Lung (tissue), 16 donors: ENCODE results near the gene ANKMY2. TPM values are rescaled to one million over a fixed set of nuclear protein-coding genes. Genes with fewer than 3 reads are reported as not detected.

Source experiments
- ATAC-seq: fragments of 200-7000 bp; cut with Tn5 transposase; one replicate; pipeline ENCODE4 v1.9.1; 2020; ENCODE audit warnings: moderate number of reproducible peaks; ENCODE audit not compliant: insufficient read depth, low FRiP score
- DNase-seq, 3 donors: peaks; one replicate each; pipeline ENCODE4 v3.0.0-alpha.2; 2013 to 2017
- H3K27ac ChIP-seq, 2 donors: one replicate each; pipeline ENCODE4 v1.5.1; 2013; ENCODE audit warnings: mild to moderate bottlenecking in 2 of 2, moderate library complexity in 2 of 2, control low read depth in 1 of 2, inconsistent platforms in 1 of 2, low read depth in 1 of 2, low read length in 1 of 2
- H3K27me3 ChIP-seq, 3 donors: one replicate each; pipeline ENCODE4 v1.5.1; 2013; ENCODE audit warnings: low read length in 2 of 3; ENCODE audit not compliant: control insufficient read depth in 3 of 3, insufficient read depth in 3 of 3
- H3K36me3 ChIP-seq, 4 donors: one replicate each; pipeline ENCODE4 v1.5.1; 2013; ENCODE audit warnings: low read length in 4 of 4, mild to moderate bottlenecking in 1 of 4, moderate library complexity in 1 of 4; ENCODE audit not compliant: control insufficient read depth in 4 of 4, insufficient read depth in 4 of 4
- H3K4me1 ChIP-seq, 5 donors: one replicate each; pipeline ENCODE4 v1.5.1; 2013; ENCODE audit warnings: low read length in 5 of 5, mild to moderate bottlenecking in 2 of 5, moderate library complexity in 1 of 5; ENCODE audit not compliant: control insufficient read depth in 5 of 5, insufficient read depth in 5 of 5
- H3K4me3 ChIP-seq: one replicate; pipeline ENCODE4 v1.5.1; 2013; ENCODE audit warnings: mild to moderate bottlenecking, control low read depth, moderate library complexity
- H3K9ac ChIP-seq, 2 donors: one replicate each; pipeline ENCODE4 v1.5.1; 2013; ENCODE audit warnings: low read length in 2 of 2, control low read depth in 1 of 2; ENCODE audit not compliant: insufficient read depth in 1 of 2
- H3K9me3 ChIP-seq, 4 donors: one replicate each; pipeline ENCODE4 v1.5.1; 2013; ENCODE audit warnings: low read length in 3 of 4, mild to moderate bottlenecking in 1 of 4, moderate library complexity in 1 of 4; ENCODE audit not compliant: control insufficient read depth in 4 of 4, insufficient read depth in 3 of 4
- CTCF ChIP-seq: IDR thresholded peaks from 2 replicates; pipeline ENCODE4 v1.5.1; 2012; ENCODE audit warnings: mild to moderate bottlenecking; ENCODE audit errors: control extremely low read depth, extremely low read depth
- WGBS, 2 donors: extraction: QIAGEN DNeasy Blood & Tissue Kit; methylation state at CpG; one replicate each; pipeline ENCODE4 v1.1.7; 2013; 5-methylcytosine and 5-hydroxymethylcytosine counted together
- long read RNA-seq, 5 donors: transcript quantifications; one replicate each; lab custom pipeline, GENCODE V29; 2026
- polyA plus RNA-seq, 2 donors: library from polyadenylated mRNA; stranded (reverse); fragments of 200-250 nt; gene quantifications; one replicate each; pipeline ENCODE4 v1.2.1, GENCODE V29; 2013
- total RNA-seq, 2 donors: library from RNA; depleted of rRNA in 1 of 2; stranded (reverse); fragments of >200 nt in 1 of 2; gene quantifications; one replicate each; pipeline ENCODE4 v1.2.1, GENCODE V29; 2014 to 2021
- donor health status: control.
- donor health status: control.
- donor health status: Bipolar disorder and iron deficiency.
- donor health status: healthy.
- donor health status: DM: yes; HTN: yes; CAD: no.

ANKMY2 gene
- total RNA-seq (10 to 100 TPM; 13.5 to 26.2 TPM), polyA plus RNA-seq (1 to 10 TPM; 4.9 to 6.0 TPM)
- long read RNA-seq, donor 1, transcript ANKMY2-201 (10 exons, 2,555 nt), result major isoform, 6 of 6 reads
- long read RNA-seq, donor 1, partial matches to known transcripts, result 0 of 6 reads
- long read RNA-seq, donor 1, other reads (novel, unspliced or antisense), result 0 of 6 reads
- long read RNA-seq, donor 2, partial matches to known transcripts, result 0 of 1 reads
- long read RNA-seq, donor 2, other reads (novel, unspliced or antisense), result 0 of 1 reads
- long read RNA-seq, donor 3, partial matches to known transcripts, result 0 of 5 reads
- long read RNA-seq, donor 3, other reads (novel, unspliced or antisense), result 0 of 5 reads
- long read RNA-seq, donor 4, partial matches to known transcripts, result 0 of 2 reads
- long read RNA-seq, donor 4, other reads (novel, unspliced or antisense), result 0 of 2 reads
- long read RNA-seq, donor 5, transcript ANKMY2-201 (10 exons, 2,555 nt), result major isoform, 5 of 21 reads
- long read RNA-seq, donor 5, partial matches to known transcripts, result 16 of 21 reads
- long read RNA-seq, donor 5, other reads (novel, unspliced or antisense), result 0 of 21 reads

DNA sequence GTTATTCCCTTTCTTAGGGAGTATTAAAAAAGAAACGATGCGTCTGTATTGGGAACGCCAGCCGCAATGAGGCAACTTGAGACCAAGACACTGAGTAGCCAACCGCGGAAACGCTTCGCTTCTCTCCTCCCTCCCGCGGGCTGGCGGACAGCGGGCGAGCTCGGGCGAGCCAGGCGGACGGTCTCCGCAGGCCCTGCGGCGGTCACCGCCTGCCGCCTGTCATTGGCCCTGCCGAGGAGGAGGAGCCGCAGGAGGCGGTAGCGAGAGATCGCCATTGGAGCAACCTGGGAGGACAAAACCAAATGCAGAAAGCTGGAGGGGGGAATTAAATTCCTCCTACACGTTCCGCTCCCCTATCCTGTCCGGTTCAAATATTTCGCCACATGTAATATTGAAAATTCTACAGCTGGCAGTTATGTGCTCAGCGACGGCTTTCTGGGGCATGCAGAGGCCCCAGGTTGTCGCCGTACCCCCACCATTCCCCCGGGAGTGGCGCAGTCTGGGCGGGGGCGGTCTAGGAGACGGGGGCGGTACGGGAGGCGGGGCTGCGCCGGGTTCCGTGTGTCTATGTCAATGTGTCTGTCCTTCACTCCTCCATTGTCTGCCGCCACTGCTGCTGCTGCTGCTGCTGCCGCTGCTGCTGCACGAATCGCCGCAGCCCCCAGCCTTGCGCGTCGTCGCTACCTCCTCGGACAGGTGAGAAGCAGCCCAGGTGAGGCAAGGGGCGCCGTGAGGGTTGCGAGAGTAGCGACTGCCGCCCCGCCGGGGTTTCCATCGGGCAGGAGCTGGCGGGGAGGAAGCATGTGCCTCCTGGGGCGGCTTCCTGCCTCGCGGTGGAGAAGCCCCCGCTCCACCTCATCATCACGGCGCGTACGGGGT is at the start of gene ANKMY2, which contains the start of gene BZW2:
ANKMY2 (minus strand) TSS at position 162 of the 879 bp plus-strand sequence. CDS start 181 bp downstream, outside the sequence.
BZW2 (plus strand) TSS at position 589 of the 879 bp plus-strand sequence. CDS start 19,263 bp downstream, outside the sequence.
- H3K4me1 ChIP-seq, result peaks cover 3 to 31% (median 9%) of the 10 kb centered on the region in 5 donors
- WGBS, 2 donors, result 0% methylated on average over 69 to 73 of the region's 73 CpGs

DNA sequence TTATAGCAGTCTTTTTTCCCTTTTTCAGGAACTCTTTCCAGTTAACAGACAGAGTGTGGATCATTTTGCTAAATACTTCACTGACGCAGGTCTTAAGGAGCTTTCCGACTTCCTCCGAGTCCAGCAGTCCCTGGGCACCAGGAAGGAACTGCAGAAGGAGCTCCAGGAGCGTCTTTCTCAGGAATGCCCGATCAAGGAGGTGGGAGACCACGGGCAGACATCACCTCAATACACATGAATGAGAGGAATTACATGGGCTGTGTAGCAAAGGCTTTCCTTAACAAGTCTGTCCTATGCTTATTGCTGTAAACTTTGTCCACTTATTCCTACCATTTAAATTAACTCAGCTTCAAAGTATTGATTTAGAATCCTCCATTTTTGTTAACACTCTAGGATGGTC is 49.3 kb upstream of the ANKMY2 start:
- H3K9me3 ChIP-seq, result no peaks in the 10 kb centered on the region
- no peak overlapping the region for H3K27ac ChIP-seq
- no peak overlapping the region for H3K4me3 ChIP-seq
- no peaks in the 10 kb centered on the region for H3K4me1 ChIP-seq
- TF ChIP-seq CTCF, result no peak
- H3K36me3 ChIP-seq, result peaks cover 18 to 43% (median 25%) of the 10 kb centered on the region in 4 donors
- 93 to 94% methylated on average over 6 of the region's 6 CpGs for WGBS, 2 donors
- no peaks in the 10 kb centered on the region for H3K27me3 ChIP-seq
- DNase-seq, result no peak
- no peak overlapping the region for H3K9ac ChIP-seq
- ATAC-seq, result no peak

More for the DNA sequence above, at the start of gene ANKMY2, which contains the start of gene BZW2:
- DNase-seq, result peak; percentile 96 to 99 (median 97)
- Histone ChIP-seq H3K4me3 (peak within 1 kb of the TSS; percentile 100), H3K9me3 (peaks cover 0 to 2% (median 0%) of the 10 kb centered on the region in 4 donors), H3K27me3 (no peaks in the 10 kb centered on the region), H3K36me3 (peaks cover 0 to 4% (median 0%) of the 10 kb centered on the region in 4 donors), H3K27ac (peak within 1 kb of the TSS; percentile 91 to 99), H3K9ac (peak within 1 kb of the TSS; percentile 80 to 90)
- no peak for TF ChIP-seq CTCF
- ATAC-seq, result peak; percentile 95

- H3K27me3 ChIP-seq, result no peaks in the 10 kb centered on the region
- H3K27ac ChIP-seq, result no peak overlapping the region
- no peak for DNase-seq
- H3K4me1 ChIP-seq, result no peaks in the 10 kb centered on the region
- H3K36me3 ChIP-seq, result peaks cover 17 to 38% (median 23%) of the 10 kb centered on the region in 4 donors
- 100% methylated on average over 2 of the region's 2 CpGs for WGBS, 2 donors
- TF ChIP-seq CTCF, result no peak
- no peak for ATAC-seq
- no peak overlapping the region for H3K4me3 ChIP-seq
- H3K9ac ChIP-seq, result no peak overlapping the region
- no peaks in the 10 kb centered on the region for H3K9me3 ChIP-seq
Measured at GRCh38 chr7:16693601-16694318, 48.2 kb upstream of the ANKMY2 start.
